ENCODE results near the gene BTBD18. TPM values are rescaled to one million over a fixed set of nuclear protein-coding genes. Genes with fewer than 3 reads are reported as not detected.

BTBD18 gene
- polyA plus RNA-seq, 1 donor (not counting 4 experiments of a cell fraction or from before 2014, with no cell fraction given) = not detected

GRCh38 chr11:57762235-57762861 is 10.7 kb upstream of the BTBD18 start:
- no peak for TF ChIP-seq EZH2 (IDR thresholded peaks at IDR 0.05; ENCODE audit: low read length)
- no peak for TF ChIP-seq CTCF (optimal IDR thresholded peaks at IDR 0.05 in 1 of 3, IDR thresholded peaks at IDR 0.05 in 1 of 3, conservative IDR thresholded peaks at IDR 0.05 in 1 of 3; ENCODE audit: extremely low read depth in 1 of 3, insufficient read depth in 2 of 3, low read length in 3 of 3)
- H3K9me1 ChIP-seq (ENCODE audit: control insufficient read depth, extremely low read depth, insufficient read depth, low read length) = no peaks in the 10 kb centered on the region
- DNase-seq (ENCODE audit: low read depth, low spot score) = no peak
- peak overlapping the region; percentile 100 for H3K27ac ChIP-seq (ENCODE audit: control insufficient read depth, insufficient read depth, low read length)
- H3K4me1 ChIP-seq (ENCODE audit: control insufficient read depth, extremely low read depth, insufficient read depth, low read length) = peaks cover 29% of the 10 kb centered on the region
- no peak for FAIRE-seq
- H4K20me1 ChIP-seq (ENCODE audit: control insufficient read depth, extremely low read depth, insufficient read depth, low read length) = peaks cover 21% of the 10 kb centered on the region
- H3K4me3 ChIP-seq (ENCODE audit: control insufficient read depth in 2 of 3, extremely low read depth in 1 of 3, insufficient read depth in 2 of 3, low read depth in 1 of 3, low read length in 3 of 3) = peak overlapping the region; percentile 63 to 100 (median 99)
- H2AFZ ChIP-seq (ENCODE audit: control insufficient read depth, low read length) = no peak overlapping the region
- H3K27me3 ChIP-seq (ENCODE audit: control insufficient read depth, extremely low read depth, insufficient read depth, low read length) = no peaks in the 10 kb centered on the region
- dilution Hi-C loops (cut with MboI; ENCODE audit: extremely low pct_ligation_motif_present, low sequenced_read_pairs) = no loop called here
- peaks cover 0 to 1% of the 10 kb centered on the region in 2 experiments for H3K36me3 ChIP-seq (ENCODE audit: control insufficient read depth in 2 of 2, extremely low read depth in 1 of 2, insufficient read depth in 2 of 2, low read length in 2 of 2)
- no peaks in the 10 kb centered on the region for H3K9me3 ChIP-seq (ENCODE audit: control insufficient read depth, low read depth, low read length)
- peak overlapping the region; percentile 99 for H3K9ac ChIP-seq (ENCODE audit: control insufficient read depth, extremely low read depth, insufficient read depth, low read length)
- H3K79me2 ChIP-seq (ENCODE audit: control insufficient read depth, insufficient read depth, low read length) = peaks cover 56% of the 10 kb centered on the region
- H3K4me2 ChIP-seq (ENCODE audit: control insufficient read depth, extremely low read depth, insufficient read depth, low read depth, low read length) = peak overlapping the region; percentile 74

GRCh38 chr11:57761301-57762234 is 9.9 kb upstream of the BTBD18 start, which contains the start of gene CTNND1:
CTNND1 (plus strand) TSS chr11:57761802; CDS start chr11:57791479, 29,677 bp downstream.
- FAIRE-seq = peak; percentile 56
- Histone ChIP-seq H3K9me3 (ENCODE audit: control insufficient read depth, low read depth, low read length) (no peaks in the 10 kb centered on the region), H3K9ac (ENCODE audit: control insufficient read depth, extremely low read depth, insufficient read depth, low read length) (peak within 1 kb of the TSS; percentile 99), H3K4me3 (ENCODE audit: control insufficient read depth in 2 of 3, extremely low read depth in 1 of 3, insufficient read depth in 2 of 3, low read depth in 1 of 3, low read length in 3 of 3) (peak within 1 kb of the TSS; percentile 63 to 100 (median 99)), H3K4me1 (ENCODE audit: control insufficient read depth, extremely low read depth, insufficient read depth, low read length) (peaks cover 27% of the 10 kb centered on the region), H3K36me3 (ENCODE audit: control insufficient read depth in 2 of 2, extremely low read depth in 1 of 2, insufficient read depth in 2 of 2, low read length in 2 of 2) (no peaks in the 10 kb centered on the region), H3K79me2 (ENCODE audit: control insufficient read depth, insufficient read depth, low read length) (peaks cover 48% of the 10 kb centered on the region), H3K27me3 (ENCODE audit: control insufficient read depth, extremely low read depth, insufficient read depth, low read length) (no peaks in the 10 kb centered on the region), H3K4me2 (ENCODE audit: control insufficient read depth, extremely low read depth, insufficient read depth, low read depth, low read length) (peak within 1 kb of the TSS; percentile 97), H3K9me1 (ENCODE audit: control insufficient read depth, extremely low read depth, insufficient read depth, low read length) (no peaks in the 10 kb centered on the region), H3K27ac (ENCODE audit: control insufficient read depth, insufficient read depth, low read length) (peak within 1 kb of the TSS; percentile 100), H4K20me1 (ENCODE audit: control insufficient read depth, extremely low read depth, insufficient read depth, low read length) (peaks cover 16% of the 10 kb centered on the region), H2AFZ (ENCODE audit: control insufficient read depth, low read length) (peak within 1 kb of the TSS; percentile 98)
- TF ChIP-seq CTCF (optimal IDR thresholded peaks at IDR 0.05 in 1 of 3, IDR thresholded peaks at IDR 0.05 in 1 of 3, conservative IDR thresholded peaks at IDR 0.05 in 1 of 3; ENCODE audit: extremely low read depth in 1 of 3, insufficient read depth in 2 of 3, low read length in 3 of 3) (no peak), EZH2 (IDR thresholded peaks at IDR 0.05; ENCODE audit: low read length) (no peak)
- DNase-seq (ENCODE audit: low read depth, low spot score) = peak; percentile 64
- dilution Hi-C loops (cut with MboI; ENCODE audit: extremely low pct_ligation_motif_present, low sequenced_read_pairs) = no loop called here

Measured in keratinocyte (primary cell).